NCI-H2227 (cell line): ENCODE measurements around the gene CDH16.

Experiments used
- DNase-seq: peaks from one replicate; lab custom pipeline; 2025; ENCODE audit not compliant: unreplicated experiment; lab: John Stamatoyannopoulos, UW

Gene CDH16

GRCh38 chr16:66930189-66930588 is 11.5 kb upstream of the CDH16 start:
- DNase-seq: no peak

- DNase-seq: peak; percentile 8
These were observed 10.2 kb upstream of the CDH16 start for GRCh38 chr16:66928702-66929388.

GRCh38 chr16:66927918-66928649 is 9.4 kb upstream of the CDH16 start:
- DNase-seq: no peak

GRCh38 chr16:66926961-66927436 is 8.3 kb upstream of the CDH16 start:
- DNase-seq: peak; percentile 35

- DNase-seq: peak; percentile 35
These were observed 7.7 kb upstream of the CDH16 start for GRCh38 chr16:66926171-66926947.

- DNase-seq: peak; percentile 11
These were observed 6.7 kb upstream of the CDH16 start, which contains the start of gene RRAD for GRCh38 chr16:66925322-66925840. Gene RRAD (minus strand): TSS chr16:66925535. CDS start chr16:66925179, 356 bp downstream.

GRCh38 chr16:66924527-66925321 is 6.0 kb upstream of the CDH16 start:
- DNase-seq: peak; percentile 49

- DNase-seq: no peak
These were observed 5.2 kb upstream of the CDH16 start for GRCh38 chr16:66923866-66924265.

GRCh38 chr16:66923247-66923731 is 4.6 kb upstream of the CDH16 start:
- DNase-seq: no peak

- DNase-seq: no peak
These were observed 3.2 kb upstream of the CDH16 start for GRCh38 chr16:66921729-66922450.

- no peak for DNase-seq
These were observed 2.4 kb upstream of the CDH16 start for GRCh38 chr16:66920924-66921680.

GRCh38 chr16:66920299-66920590 is 1.6 kb upstream of the CDH16 start:
- DNase-seq: no peak

GRCh38 chr16:66919569-66920298 is 1.0 kb upstream of the CDH16 start:
- DNase-seq: no peak

GRCh38 chr16:66918355-66918754 is 330 bp downstream of the CDH16 start:
- DNase-seq: no peak

GRCh38 chr16:66917741-66918140 is 944 bp downstream of the CDH16 start:
- DNase-seq: no peak

- no peak for DNase-seq
These were observed 2.2 kb downstream of the CDH16 start for GRCh38 chr16:66916518-66916917.

GRCh38 chr16:66915041-66915440 is 3.6 kb downstream of the CDH16 start:
- no peak for DNase-seq

- no peak for DNase-seq
These were observed 4.1 kb downstream of the CDH16 start for GRCh38 chr16:66914541-66914940.

GRCh38 chr16:66913711-66914110 is 5.0 kb downstream of the CDH16 start:
- DNase-seq: no peak
